Measurements from ENCODE around the gene COG5. TPM values are rescaled to one million over a fixed set of nuclear protein-coding genes. Genes with fewer than 3 reads are reported as not detected.

Gene COG5
- total and polyA plus RNA-seq, 12 donors, result 4.4 to 43.8 (median 32.8) TPM

- whole genome bisulfite sequencing, 4 donors, result 88 to 96% (median 94%) methylated on average over 1 of the region's 1 CpG
- H3K27ac ChIP-seq, result peak overlapping the region in 1 of 5 donors; percentile 22
These were observed 167.6 kb downstream of the COG5 start for GRCh38 chr7:107396081-107396480.

GRCh38 chr7:107394831-107395230 lies 168.9 kb downstream of the COG5 start:
- no peaks in the 10 kb centered on the region for H3K27me3 ChIP-seq
- TF ChIP-seq CTCF (IDR thresholded peaks at IDR 0.05), result no peak
- TF ChIP-seq POLR2A (IDR thresholded peaks at IDR 0.05), result no peak
- 87 to 94% (median 91%) methylated on average over 1 of the region's 1 CpG for WGBS, 4 donors
- H3K27ac ChIP-seq, result peak overlapping the region in 1 of 5 donors; percentile 22
- no peaks in the 10 kb centered on the region for H3K9me3 ChIP-seq (replicated peaks in 1 of 3)
- intact Hi-C loops (cut with DNase I), result no loop called here
- no peak for DNase-seq
- peaks cover 0 to 5% of the 10 kb centered on the region in 2 donors for H3K4me1 ChIP-seq (replicated peaks in 1 of 2)
- H3K36me3 ChIP-seq (replicated peaks in 1 of 2), result no peaks in the 10 kb centered on the region
- no peak overlapping the region for H3K4me3 ChIP-seq

More at GRCh38 chr7:107396081-107396480, 167.6 kb downstream of the COG5 start:
- H3K9me3 ChIP-seq (replicated peaks in 1 of 3), result no peaks in the 10 kb centered on the region
- H3K4me1 ChIP-seq (replicated peaks in 1 of 2), result peaks cover 0 to 5% of the 10 kb centered on the region in 2 donors
- intact Hi-C loops (cut with DNase I), result no loop called here
- TF ChIP-seq CTCF (IDR thresholded peaks at IDR 0.05) (no peak), POLR2A (IDR thresholded peaks at IDR 0.05) (no peak)
- no peaks in the 10 kb centered on the region for H3K27me3 ChIP-seq
- no peaks in the 10 kb centered on the region for H3K36me3 ChIP-seq (replicated peaks in 1 of 2)
- H3K4me3 ChIP-seq, result no peak overlapping the region
- no peak for DNase-seq

- Histone ChIP-seq H3K4me3 (no peak overlapping the region), H3K27ac (no peak overlapping the region), H3K27me3 (no peaks in the 10 kb centered on the region), H3K36me3 (replicated peaks in 1 of 2) (no peaks in the 10 kb centered on the region), H3K9me3 (replicated peaks in 1 of 3) (no peaks in the 10 kb centered on the region), H3K4me1 (replicated peaks in 1 of 2) (peaks cover 0 to 5% of the 10 kb centered on the region in 2 donors)
- intact Hi-C loops (cut with DNase I), result no loop called here
- TF ChIP-seq CTCF (IDR thresholded peaks at IDR 0.05) (no peak), POLR2A (IDR thresholded peaks at IDR 0.05) (no peak)
- DNase-seq, result no peak
- WGBS, 4 donors, result 86 to 91% (median 87%) methylated on average over 1 of the region's 1 CpG
These were observed 169.4 kb downstream of the COG5 start for GRCh38 chr7:107394276-107394675.

GRCh38 chr7:107392830-107393229 lies 170.9 kb downstream of the COG5 start:
- Histone ChIP-seq H3K36me3 (replicated peaks in 1 of 2) (no peaks in the 10 kb centered on the region), H3K27me3 (no peaks in the 10 kb centered on the region), H3K27ac (no peak overlapping the region), H3K9me3 (replicated peaks in 1 of 3) (no peaks in the 10 kb centered on the region), H3K4me3 (no peak overlapping the region), H3K4me1 (replicated peaks in 1 of 2) (peaks cover 3 to 9% of the 10 kb centered on the region in 2 donors)
- intact Hi-C loops (cut with DNase I), result no loop called here
- 87 to 94% (median 90%) methylated on average over 3 of the region's 3 CpGs for WGBS, 4 donors
- TF ChIP-seq POLR2A (IDR thresholded peaks at IDR 0.05) (no peak), CTCF (IDR thresholded peaks at IDR 0.05) (no peak)
- no peak for DNase-seq

Measured in adrenal gland (tissue), 12 donors.